Measurements from ENCODE around the gene DMC1. TPM values are rescaled to one million over a fixed set of nuclear protein-coding genes. Genes with fewer than 3 reads are reported as not detected.

Gene DMC1
- total and polyA plus RNA-seq, 2 of the 13 experiments (the other 11 are each of a cell fraction or from before 2014, with no cell fraction given): 0.82 TPM; not detected in 1

DNA sequence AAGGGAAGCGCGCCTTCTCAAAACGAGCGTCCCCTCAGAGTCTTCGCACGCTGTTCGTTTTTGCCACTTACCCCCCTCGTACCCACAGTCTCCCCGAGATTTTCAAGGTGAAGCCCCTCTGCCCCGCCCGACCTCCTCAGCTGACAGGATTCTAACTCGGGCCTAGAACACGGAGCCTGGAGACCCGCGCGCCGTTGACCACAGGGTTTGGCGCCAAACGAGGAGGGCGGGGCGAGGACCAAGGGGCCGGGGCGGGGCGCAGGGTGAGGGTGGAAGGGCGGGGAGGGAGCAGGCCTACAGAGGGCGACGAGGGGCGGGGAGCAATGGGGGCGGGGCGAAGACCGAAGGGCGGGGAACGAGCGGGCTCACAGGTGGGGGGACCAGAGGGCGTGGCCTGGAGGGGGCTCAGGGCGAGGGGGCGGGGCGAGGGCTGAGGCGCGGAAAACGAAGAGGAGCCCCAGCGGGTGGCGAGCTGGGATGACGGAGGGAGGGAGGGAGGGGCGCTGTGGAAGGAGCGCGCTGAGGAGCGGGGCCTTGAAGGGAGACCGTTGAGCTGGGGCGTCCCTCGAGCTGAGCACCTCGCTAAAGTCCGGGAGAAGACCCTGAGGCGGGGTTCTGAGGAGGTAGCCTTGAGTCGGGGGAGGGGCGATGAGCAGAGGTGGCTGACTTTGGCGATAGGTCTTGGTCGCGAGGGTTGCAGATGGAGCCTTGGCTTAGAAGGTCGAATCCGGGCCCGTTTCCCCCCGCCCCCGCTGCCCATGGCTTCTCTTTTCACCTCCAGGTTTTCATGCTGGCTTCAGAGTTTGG lies at the start of gene DMC1 (continued):
- TF ChIP-seq, protein P1, sequence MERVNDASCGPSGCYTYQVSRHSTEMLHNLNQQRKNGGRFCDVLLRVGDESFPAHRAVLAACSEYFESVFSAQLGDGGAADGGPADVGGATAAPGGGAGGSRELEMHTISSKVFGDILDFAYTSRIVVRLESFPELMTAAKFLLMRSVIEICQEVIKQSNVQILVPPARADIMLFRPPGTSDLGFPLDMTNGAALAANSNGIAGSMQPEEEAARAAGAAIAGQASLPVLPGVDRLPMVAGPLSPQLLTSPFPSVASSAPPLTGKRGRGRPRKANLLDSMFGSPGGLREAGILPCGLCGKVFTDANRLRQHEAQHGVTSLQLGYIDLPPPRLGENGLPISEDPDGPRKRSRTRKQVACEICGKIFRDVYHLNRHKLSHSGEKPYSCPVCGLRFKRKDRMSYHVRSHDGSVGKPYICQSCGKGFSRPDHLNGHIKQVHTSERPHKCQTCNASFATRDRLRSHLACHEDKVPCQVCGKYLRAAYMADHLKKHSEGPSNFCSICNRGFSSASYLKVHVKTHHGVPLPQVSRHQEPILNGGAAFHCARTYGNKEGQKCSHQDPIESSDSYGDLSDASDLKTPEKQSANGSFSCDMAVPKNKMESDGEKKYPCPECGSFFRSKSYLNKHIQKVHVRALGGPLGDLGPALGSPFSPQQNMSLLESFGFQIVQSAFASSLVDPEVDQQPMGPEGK (CRISPR knock-in tag; IDR thresholded peaks at IDR 0.05): peak; percentile 78
- TF ChIP-seq, protein P2, sequence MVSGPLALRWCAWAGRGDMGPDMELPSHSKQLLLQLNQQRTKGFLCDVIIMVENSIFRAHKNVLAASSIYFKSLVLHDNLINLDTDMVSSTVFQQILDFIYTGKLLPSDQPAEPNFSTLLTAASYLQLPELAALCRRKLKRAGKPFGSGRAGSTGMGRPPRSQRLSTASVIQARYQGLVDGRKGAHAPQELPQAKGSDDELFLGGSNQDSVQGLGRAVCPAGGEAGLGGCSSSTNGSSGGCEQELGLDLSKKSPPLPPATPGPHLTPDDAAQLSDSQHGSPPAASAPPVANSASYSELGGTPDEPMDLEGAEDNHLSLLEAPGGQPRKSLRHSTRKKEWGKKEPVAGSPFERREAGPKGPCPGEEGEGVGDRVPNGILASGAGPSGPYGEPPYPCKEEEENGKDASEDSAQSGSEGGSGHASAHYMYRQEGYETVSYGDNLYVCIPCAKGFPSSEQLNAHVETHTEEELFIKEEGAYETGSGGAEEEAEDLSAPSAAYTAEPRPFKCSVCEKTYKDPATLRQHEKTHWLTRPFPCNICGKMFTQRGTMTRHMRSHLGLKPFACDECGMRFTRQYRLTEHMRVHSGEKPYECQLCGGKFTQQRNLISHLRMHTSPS (CRISPR knock-in tag; IDR thresholded peaks at IDR 0.05; ENCODE audit: low read depth): no peak
- TF ChIP-seq ZNF879 (CRISPR knock-in tag; IDR thresholded peaks at IDR 0.05) (no peak), ZNF546 (CRISPR knock-in tag; conservative IDR thresholded peaks at IDR 0.05) (no peak), SPEN (CRISPR knock-in tag; IDR thresholded peaks at IDR 0.05; ENCODE audit: low read depth) (peak; percentile 11; the same call in 1 of the 2 replicates), ZNF672 (CRISPR knock-in tag; IDR thresholded peaks at IDR 0.05) (no peak), MXI1 (IDR thresholded peaks at IDR 0.05; ENCODE audit: borderline replicate concordance, low read depth, low read length) (peak; percentile 19; the same call in 1 of the 3 replicates)
- TF ChIP-seq, protein P3, sequence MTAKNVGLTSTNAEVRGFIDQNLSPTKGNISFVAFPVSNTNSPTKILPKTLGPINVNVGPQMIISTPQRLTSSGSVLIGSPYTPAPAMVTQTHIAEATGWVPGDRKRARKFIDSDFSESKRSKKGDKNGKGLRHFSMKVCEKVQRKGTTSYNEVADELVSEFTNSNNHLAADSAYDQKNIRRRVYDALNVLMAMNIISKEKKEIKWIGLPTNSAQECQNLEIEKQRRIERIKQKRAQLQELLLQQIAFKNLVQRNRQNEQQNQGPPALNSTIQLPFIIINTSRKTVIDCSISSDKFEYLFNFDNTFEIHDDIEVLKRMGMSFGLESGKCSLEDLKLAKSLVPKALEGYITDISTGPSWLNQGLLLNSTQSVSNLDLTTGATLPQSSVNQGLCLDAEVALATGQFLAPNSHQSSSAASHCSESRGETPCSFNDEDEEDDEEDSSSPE (CRISPR knock-in tag; IDR thresholded peaks at IDR 0.05): peak; percentile 62
- TF ChIP-seq, protein P4, sequence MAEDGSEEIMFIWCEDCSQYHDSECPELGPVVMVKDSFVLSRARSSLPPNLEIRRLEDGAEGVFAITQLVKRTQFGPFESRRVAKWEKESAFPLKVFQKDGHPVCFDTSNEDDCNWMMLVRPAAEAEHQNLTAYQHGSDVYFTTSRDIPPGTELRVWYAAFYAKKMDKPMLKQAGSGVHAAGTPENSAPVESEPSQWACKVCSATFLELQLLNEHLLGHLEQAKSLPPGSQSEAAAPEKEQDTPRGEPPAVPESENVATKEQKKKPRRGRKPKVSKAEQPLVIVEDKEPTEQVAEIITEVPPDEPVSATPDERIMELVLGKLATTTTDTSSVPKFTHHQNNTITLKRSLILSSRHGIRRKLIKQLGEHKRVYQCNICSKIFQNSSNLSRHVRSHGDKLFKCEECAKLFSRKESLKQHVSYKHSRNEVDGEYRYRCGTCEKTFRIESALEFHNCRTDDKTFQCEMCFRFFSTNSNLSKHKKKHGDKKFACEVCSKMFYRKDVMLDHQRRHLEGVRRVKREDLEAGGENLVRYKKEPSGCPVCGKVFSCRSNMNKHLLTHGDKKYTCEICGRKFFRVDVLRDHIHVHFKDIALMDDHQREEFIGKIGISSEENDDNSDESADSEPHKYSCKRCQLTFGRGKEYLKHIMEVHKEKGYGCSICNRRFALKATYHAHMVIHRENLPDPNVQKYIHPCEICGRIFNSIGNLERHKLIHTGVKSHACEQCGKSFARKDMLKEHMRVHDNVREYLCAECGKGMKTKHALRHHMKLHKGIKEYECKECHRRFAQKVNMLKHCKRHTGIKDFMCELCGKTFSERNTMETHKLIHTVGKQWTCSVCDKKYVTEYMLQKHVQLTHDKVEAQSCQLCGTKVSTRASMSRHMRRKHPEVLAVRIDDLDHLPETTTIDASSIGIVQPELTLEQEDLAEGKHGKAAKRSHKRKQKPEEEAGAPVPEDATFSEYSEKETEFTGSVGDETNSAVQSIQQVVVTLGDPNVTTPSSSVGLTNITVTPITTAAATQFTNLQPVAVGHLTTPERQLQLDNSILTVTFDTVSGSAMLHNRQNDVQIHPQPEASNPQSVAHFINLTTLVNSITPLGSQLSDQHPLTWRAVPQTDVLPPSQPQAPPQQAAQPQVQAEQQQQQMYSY (CRISPR knock-in tag; IDR thresholded peaks at IDR 0.05): 0 out of 2 replicates have a peak, but pooled peaks have one; percentile 57
- TF ChIP-seq, protein P5, sequence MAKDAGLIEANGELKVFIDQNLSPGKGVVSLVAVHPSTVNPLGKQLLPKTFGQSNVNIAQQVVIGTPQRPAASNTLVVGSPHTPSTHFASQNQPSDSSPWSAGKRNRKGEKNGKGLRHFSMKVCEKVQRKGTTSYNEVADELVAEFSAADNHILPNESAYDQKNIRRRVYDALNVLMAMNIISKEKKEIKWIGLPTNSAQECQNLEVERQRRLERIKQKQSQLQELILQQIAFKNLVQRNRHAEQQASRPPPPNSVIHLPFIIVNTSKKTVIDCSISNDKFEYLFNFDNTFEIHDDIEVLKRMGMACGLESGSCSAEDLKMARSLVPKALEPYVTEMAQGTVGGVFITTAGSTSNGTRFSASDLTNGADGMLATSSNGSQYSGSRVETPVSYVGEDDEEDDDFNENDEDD (CRISPR knock-in tag; IDR thresholded peaks at IDR 0.05; ENCODE audit: borderline replicate concordance): peak; percentile 62; the same call in 1 of the 2 replicates
- TF ChIP-seq, protein P6, sequence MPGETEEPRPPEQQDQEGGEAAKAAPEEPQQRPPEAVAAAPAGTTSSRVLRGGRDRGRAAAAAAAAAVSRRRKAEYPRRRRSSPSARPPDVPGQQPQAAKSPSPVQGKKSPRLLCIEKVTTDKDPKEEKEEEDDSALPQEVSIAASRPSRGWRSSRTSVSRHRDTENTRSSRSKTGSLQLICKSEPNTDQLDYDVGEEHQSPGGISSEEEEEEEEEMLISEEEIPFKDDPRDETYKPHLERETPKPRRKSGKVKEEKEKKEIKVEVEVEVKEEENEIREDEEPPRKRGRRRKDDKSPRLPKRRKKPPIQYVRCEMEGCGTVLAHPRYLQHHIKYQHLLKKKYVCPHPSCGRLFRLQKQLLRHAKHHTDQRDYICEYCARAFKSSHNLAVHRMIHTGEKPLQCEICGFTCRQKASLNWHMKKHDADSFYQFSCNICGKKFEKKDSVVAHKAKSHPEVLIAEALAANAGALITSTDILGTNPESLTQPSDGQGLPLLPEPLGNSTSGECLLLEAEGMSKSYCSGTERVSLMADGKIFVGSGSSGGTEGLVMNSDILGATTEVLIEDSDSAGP (CRISPR knock-in tag; IDR thresholded peaks at IDR 0.05; ENCODE audit: borderline replicate concordance): no peak
